ENCODE measurements around the gene GLYR1.

GLYR1 gene

GRCh38 chr16:4852221-4852872 lies 5.3 kb upstream of the GLYR1 start:
- no peaks in the 10 kb centered on the region for H3K27me3 Mint-ChIP-seq (ENCODE audit: low read depth, poor library complexity)
- H3K4me3 Mint-ChIP-seq: no peak overlapping the region
- peaks cover 32% of the 10 kb centered on the region for H3K36me3 Mint-ChIP-seq (ENCODE audit: low read depth)
- DNase-seq: no peak
- no peaks in the 10 kb centered on the region for H3K9me3 Mint-ChIP-seq
- H3K27ac Mint-ChIP-seq: peak overlapping the region; percentile 36
- TF ChIP-seq CTCF (IDR thresholded peaks at IDR 0.05): no peak
- peaks cover 30% of the 10 kb centered on the region for H3K4me1 Mint-ChIP-seq

- H3K36me3 Mint-ChIP-seq (ENCODE audit: low read depth): peaks cover 38% of the 10 kb centered on the region
- H3K27ac Mint-ChIP-seq: no peak overlapping the region
- DNase-seq: no peak
- H3K27me3 Mint-ChIP-seq (ENCODE audit: low read depth, poor library complexity): no peaks in the 10 kb centered on the region
- no peaks in the 10 kb centered on the region for H3K9me3 Mint-ChIP-seq
- H3K4me1 Mint-ChIP-seq: peaks cover 43% of the 10 kb centered on the region
- no peak for TF ChIP-seq CTCF (IDR thresholded peaks at IDR 0.05)
- H3K4me3 Mint-ChIP-seq: peak overlapping the region; percentile 91
Observed at GRCh38 chr16:4850211-4850610, 3.1 kb upstream of the GLYR1 start.

GRCh38 chr16:4847774-4848587 lies 893 bp upstream of the GLYR1 start:
- peak; percentile 59 for DNase-seq
- peaks cover 31% of the 10 kb centered on the region for H3K36me3 Mint-ChIP-seq (ENCODE audit: low read depth)
- TF ChIP-seq CTCF (IDR thresholded peaks at IDR 0.05): no peak
- peak overlapping the region; percentile 91 for H3K4me3 Mint-ChIP-seq
- peaks cover 44% of the 10 kb centered on the region for H3K4me1 Mint-ChIP-seq
- H3K9me3 Mint-ChIP-seq: no peaks in the 10 kb centered on the region
- no peaks in the 10 kb centered on the region for H3K27me3 Mint-ChIP-seq (ENCODE audit: low read depth, poor library complexity)
- H3K27ac Mint-ChIP-seq: peak overlapping the region; percentile 86

GRCh38 chr16:4846503-4846900 lies 586 bp downstream of the GLYR1 start:
- Mint-ChIP-seq H3K27me3 (ENCODE audit: low read depth, poor library complexity) (no peaks in the 10 kb centered on the region), H3K9me3 (no peaks in the 10 kb centered on the region), H3K4me3 (peak overlapping the region; percentile 87), H3K36me3 (ENCODE audit: low read depth) (peaks cover 29% of the 10 kb centered on the region), H3K4me1 (peaks cover 44% of the 10 kb centered on the region), H3K27ac (peak overlapping the region; percentile 93)
- TF ChIP-seq CTCF (IDR thresholded peaks at IDR 0.05): no peak
- DNase-seq: peak; percentile 72

- TF ChIP-seq CTCF (IDR thresholded peaks at IDR 0.05): no peak
- no peaks in the 10 kb centered on the region for H3K9me3 Mint-ChIP-seq
- H3K27me3 Mint-ChIP-seq (ENCODE audit: low read depth, poor library complexity): no peaks in the 10 kb centered on the region
- no peak for DNase-seq
- H3K4me3 Mint-ChIP-seq: no peak overlapping the region
- H3K27ac Mint-ChIP-seq: no peak overlapping the region
- peaks cover 9% of the 10 kb centered on the region for H3K4me1 Mint-ChIP-seq
- H3K36me3 Mint-ChIP-seq (ENCODE audit: low read depth): peaks cover 64% of the 10 kb centered on the region
Observed at GRCh38 chr16:4840984-4841383, 6.1 kb downstream of the GLYR1 start.

Data from nephron progenitor cell (in vitro differentiated cells).